Cardiac muscle cell (in vitro differentiated cells and primary cell): ENCODE measurements around the gene OR11A1. TPM values are rescaled to one million over a fixed set of nuclear protein-coding genes. Genes with fewer than 3 reads are reported as not detected.

Experiments
- DNase-seq, 2 donors: peaks; one replicate each; pipeline versions ENCODE4 v3.0.0 to v3.0.0-alpha.2; 2010 to 2017; ENCODE audit warnings: low read depth in 1 of 2, low spot score in 1 of 2
- H3K27ac ChIP-seq: fragments of 200-600 bp; sonication (generic); 2 replicates; pipeline ENCODE4 v1.5.1; 2016
- H3K27me3 ChIP-seq: fragments of 200-600 bp; sonication (generic); 2 replicates; pipeline ENCODE4 v1.6.0; 2016; ENCODE audit warnings: control low read depth
- H3K36me3 ChIP-seq: fragments of 200-600 bp; sonication (generic); 2 replicates; pipeline ENCODE4 v1.5.1; 2016; ENCODE audit warnings: control low read depth
- H3K4me1 ChIP-seq: fragments of 200-600 bp; sonication (generic); 2 replicates; pipeline ENCODE4 v1.8.1; 2017; ENCODE audit warnings: low read depth, mild to moderate bottlenecking, mixed run types
- H3K4me3 ChIP-seq: fragments of 200-600 bp; sonication (generic); 2 replicates; pipeline ENCODE4 v1.5.1; 2016; ENCODE audit warnings: mild to moderate bottlenecking
- H3K9me3 ChIP-seq: fragments of 200-600 bp; sonication (generic); 2 replicates; pipeline ENCODE4 v1.5.1; 2017; ENCODE audit warnings: low read depth, mild to moderate bottlenecking, control low read depth
- polyA plus RNA-seq: library from polyadenylated mRNA; unstranded; fragments of >200 nt; fragmentation: Nextera tagmentation; extraction: Ambion mirVana; gene quantifications from 2 replicates; pipeline ENCODE4 v1.2.1, GENCODE V29; 2016
- total RNA-seq: library from RNA; depleted of rRNA; stranded (reverse); fragments of >200 nt; gene quantifications from 2 replicates; pipeline ENCODE4 v1.2.3, GENCODE V29; 2016
- TF ChIP-seq, protein P1 (sequence below): IDR thresholded peaks from 2 replicates; pipeline ENCODE4 v1.5.1; 2012; ENCODE audit warnings: low read depth, mild to moderate bottlenecking, low read length

OR11A1 gene
- total and polyA plus RNA-seq, 2 experiments from 2014 or later: not detected

DNA sequence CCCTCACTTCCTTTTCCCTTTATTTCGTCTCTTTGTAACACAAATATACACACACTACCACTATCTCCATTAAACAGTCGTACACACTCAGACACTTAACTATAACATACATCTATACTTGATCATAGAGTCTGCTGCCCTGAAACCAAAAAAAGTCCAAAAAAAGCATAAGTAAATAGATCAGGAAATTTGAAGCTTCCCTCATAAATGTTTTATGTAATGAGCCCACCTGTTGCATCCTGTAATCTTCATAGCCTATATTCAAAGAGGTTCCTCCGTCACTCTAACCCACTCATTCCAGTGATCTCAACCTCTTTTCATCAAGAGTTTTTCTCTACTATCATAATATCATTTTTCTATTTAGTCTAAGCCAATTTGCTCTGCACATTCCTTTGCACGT lies 68.3 kb downstream of the OR11A1 start:
- Histone ChIP-seq H3K4me3 (no peak overlapping the region), H3K4me1 (no peaks in the 10 kb centered on the region), H3K9me3 (no peaks in the 10 kb centered on the region), H3K27ac (no peak overlapping the region), H3K27me3 (peaks cover 2% of the 10 kb centered on the region), H3K36me3 (no peaks in the 10 kb centered on the region)
- TF ChIP-seq, protein P1, sequence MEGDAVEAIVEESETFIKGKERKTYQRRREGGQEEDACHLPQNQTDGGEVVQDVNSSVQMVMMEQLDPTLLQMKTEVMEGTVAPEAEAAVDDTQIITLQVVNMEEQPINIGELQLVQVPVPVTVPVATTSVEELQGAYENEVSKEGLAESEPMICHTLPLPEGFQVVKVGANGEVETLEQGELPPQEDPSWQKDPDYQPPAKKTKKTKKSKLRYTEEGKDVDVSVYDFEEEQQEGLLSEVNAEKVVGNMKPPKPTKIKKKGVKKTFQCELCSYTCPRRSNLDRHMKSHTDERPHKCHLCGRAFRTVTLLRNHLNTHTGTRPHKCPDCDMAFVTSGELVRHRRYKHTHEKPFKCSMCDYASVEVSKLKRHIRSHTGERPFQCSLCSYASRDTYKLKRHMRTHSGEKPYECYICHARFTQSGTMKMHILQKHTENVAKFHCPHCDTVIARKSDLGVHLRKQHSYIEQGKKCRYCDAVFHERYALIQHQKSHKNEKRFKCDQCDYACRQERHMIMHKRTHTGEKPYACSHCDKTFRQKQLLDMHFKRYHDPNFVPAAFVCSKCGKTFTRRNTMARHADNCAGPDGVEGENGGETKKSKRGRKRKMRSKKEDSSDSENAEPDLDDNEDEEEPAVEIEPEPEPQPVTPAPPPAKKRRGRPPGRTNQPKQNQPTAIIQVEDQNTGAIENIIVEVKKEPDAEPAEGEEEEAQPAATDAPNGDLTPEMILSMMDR: no peak
- DNase-seq: no peak

DNA sequence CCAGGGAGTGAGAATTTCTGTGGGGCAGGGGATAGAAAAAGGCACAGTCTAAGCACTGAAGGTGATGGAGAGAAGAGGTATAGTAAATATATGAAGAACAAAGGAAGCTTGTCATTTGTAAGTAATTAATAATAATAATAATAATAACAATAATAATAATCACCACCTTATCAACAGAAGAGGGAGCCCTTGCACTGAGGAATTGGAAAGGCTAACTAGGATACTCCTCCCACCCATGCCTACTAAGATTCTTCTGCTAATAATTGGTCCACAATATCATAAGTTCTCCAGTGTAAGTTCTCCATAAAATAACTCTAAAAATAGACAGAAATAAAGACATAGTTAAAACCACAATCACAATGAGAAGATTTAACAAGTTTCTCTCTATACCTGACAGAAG lies 80.9 kb downstream of the OR11A1 start:
- TF ChIP-seq, protein P1: no peak
- Histone ChIP-seq H3K27ac (no peak overlapping the region), H3K4me1 (no peaks in the 10 kb centered on the region), H3K27me3 (no peaks in the 10 kb centered on the region), H3K4me3 (no peak overlapping the region), H3K36me3 (no peaks in the 10 kb centered on the region), H3K9me3 (no peaks in the 10 kb centered on the region)
- peak; percentile 6 to 11 for DNase-seq

Other genes with a start within 250 kb of the OR11A1 start
- gene OR14J1, start 155.4 kb downstream of the OR11A1 start, total RNA-seq: not detected in 2 replicates
- not detected in 2 replicates for gene OR14J1, start 155.4 kb downstream of the OR11A1 start, polyA plus RNA-seq
- not detected in 2 replicates for gene OR5V1, start 88.2 kb downstream of the OR11A1 start, total RNA-seq
- gene OR5V1, start 88.2 kb downstream of the OR11A1 start, polyA plus RNA-seq: not detected in 2 replicates
- not detected in 2 replicates for gene OR12D3, start 81.8 kb downstream of the OR11A1 start, total RNA-seq
- not detected in 2 replicates for gene OR12D3, start 81.8 kb downstream of the OR11A1 start, polyA plus RNA-seq
- gene OR12D2, start 61.4 kb downstream of the OR11A1 start, total RNA-seq: not detected in 2 replicates
- not detected in 2 replicates for gene OR12D2, start 61.4 kb downstream of the OR11A1 start, polyA plus RNA-seq
- not detected in 2 replicates for gene OR12D1, start 42.1 kb downstream of the OR11A1 start, total RNA-seq
- gene OR12D1, start 42.1 kb downstream of the OR11A1 start, polyA plus RNA-seq: not detected in 2 replicates
- gene OR10C1, start 17.8 kb downstream of the OR11A1 start, total RNA-seq: not detected in 2 replicates
- gene OR10C1, start 17.8 kb downstream of the OR11A1 start, polyA plus RNA-seq: not detected in 2 replicates
- gene OR2H1, start 84 bp upstream of the OR11A1 start, total RNA-seq: not detected in 2 replicates
- gene OR2H1, start 84 bp upstream of the OR11A1 start, polyA plus RNA-seq: not detected in 2 replicates
- not detected in 2 replicates for gene MAS1L, start 30.9 kb upstream of the OR11A1 start, total RNA-seq
- gene MAS1L, start 30.9 kb upstream of the OR11A1 start, polyA plus RNA-seq: not detected in 2 replicates
- not detected in 2 replicates for gene UBD, start 102.7 kb upstream of the OR11A1 start, total RNA-seq
- gene UBD, start 102.7 kb upstream of the OR11A1 start, polyA plus RNA-seq: not detected in 2 replicates
- not detected in 2 replicates for gene OR2H2, start 128.1 kb upstream of the OR11A1 start, total RNA-seq
- 0.73 and 0.80 TPM in 2 replicates for gene OR2H2, start 128.1 kb upstream of the OR11A1 start, polyA plus RNA-seq
- 50.2 and 101 TPM in 2 replicates for gene GABBR1, start 176.1 kb upstream of the OR11A1 start, total RNA-seq
- 67.0 and 113 TPM in 2 replicates for gene GABBR1, start 176.1 kb upstream of the OR11A1 start, polyA plus RNA-seq
- 1.3 and 1.8 TPM in 2 replicates for gene MOG, start 200.0 kb upstream of the OR11A1 start, total RNA-seq
- gene MOG, start 200.0 kb upstream of the OR11A1 start, polyA plus RNA-seq: 2.4 and 2.9 TPM in 2 replicates
- 4.1 and 4.9 TPM in 2 replicates for gene ZFP57, start 224.1 kb upstream of the OR11A1 start, total RNA-seq
- gene ZFP57, start 224.1 kb upstream of the OR11A1 start, polyA plus RNA-seq: 3.5 and 6.7 TPM in 2 replicates